Articular chondrocyte of knee joint (primary cell): ENCODE measurements around the gene PPT1. TPM values are rescaled to one million over a fixed set of nuclear protein-coding genes. Genes with fewer than 3 reads are reported as not detected.

Experiments
- total RNA-seq: library from RNA; depleted of rRNA; stranded (reverse); fragments of >200 nt; gene quantifications from 2 replicates; pipeline ENCODE4 v1.2.3, GENCODE V29; 2012

PPT1 gene
- 42.5 and 74.1 TPM in 2 replicates for total RNA-seq

DNA sequence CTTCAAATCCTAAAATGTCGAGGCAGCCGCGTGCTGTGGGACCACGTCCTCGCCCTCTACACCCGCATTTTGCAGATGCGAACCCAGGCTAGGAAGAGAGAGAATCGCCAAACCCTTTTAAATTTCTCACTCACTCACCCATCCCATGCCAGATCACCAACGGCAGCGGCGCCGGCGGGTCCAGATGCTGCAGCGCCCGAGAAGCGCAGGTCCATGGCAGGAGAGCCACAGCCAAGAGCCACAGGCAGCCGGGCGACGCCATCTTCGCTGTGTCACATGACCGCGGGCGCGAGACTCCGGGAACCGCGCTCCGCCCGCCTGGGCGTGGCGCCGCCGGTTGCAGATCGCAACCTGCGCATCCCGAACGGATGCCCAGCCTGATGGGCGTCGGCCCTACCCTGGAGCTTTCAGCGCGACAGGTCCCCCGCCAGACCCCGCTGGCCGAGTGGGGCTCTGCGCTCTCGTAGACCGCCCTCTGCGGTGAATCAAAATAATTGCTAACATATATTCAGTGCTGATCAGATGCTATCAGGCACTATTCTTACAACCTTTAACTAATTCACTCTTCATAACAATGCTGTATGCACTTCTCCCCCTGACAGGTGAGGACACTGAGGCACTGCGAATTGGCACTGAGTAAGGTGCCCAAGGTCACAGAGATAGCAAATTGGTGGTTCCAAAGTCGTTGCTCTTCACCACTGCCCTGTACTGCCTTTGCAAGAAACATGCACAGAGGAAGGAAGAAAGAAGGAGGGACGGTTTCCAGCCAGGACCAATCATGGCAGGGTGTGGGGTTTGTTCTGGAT, at the start of gene PPT1:
Gene PPT1, minus strand, starts transcription at position 276 of the 806 bp plus-strand sequence. Its CDS starts 14 bp downstream, at position 262.

DNA sequence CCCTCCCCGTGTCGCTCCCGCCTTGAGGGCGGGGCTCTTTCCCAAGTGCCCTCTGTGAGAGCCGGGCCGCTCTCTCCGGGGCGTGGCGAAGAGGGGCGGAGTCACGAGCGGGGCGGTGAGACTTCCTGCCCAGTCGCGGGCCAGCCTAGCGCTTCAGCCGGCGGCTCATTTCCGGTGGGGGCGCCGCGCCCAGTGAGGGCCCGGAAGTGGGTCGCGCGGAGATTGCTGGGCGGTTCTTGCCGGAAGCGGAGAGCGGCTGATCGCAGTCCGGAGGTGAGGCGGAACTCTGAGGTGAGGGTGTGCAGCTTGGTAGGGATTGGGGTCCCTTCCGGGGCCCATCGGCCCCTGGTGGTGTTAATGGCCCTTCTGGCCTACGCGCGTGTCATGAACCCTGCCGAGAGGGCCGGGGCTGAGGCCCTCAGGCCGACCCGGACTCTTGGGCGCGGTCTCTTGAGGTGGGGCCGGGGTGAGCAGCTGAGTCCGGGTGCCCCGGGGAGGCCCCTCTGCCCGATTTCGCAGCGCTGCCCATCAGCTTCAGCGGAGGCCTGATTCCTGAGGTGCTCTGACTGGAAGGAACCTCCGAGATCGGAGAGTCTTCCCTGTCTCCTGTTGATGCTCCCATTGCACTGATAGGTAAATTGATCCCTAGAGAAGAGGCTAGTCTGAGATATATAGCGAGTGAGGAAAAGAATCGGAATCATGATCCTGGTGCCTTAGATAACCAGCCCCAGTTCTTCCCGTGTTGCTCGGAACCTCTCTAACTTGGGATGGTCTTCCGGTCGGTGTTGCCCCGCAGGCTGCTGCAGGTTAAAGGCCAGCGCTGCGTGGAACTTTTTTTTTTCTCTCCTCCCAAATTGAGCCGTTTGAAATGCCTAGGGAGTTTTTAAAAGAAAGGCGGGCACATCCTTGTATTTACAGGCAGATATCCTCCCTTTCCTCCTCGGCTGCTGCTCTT, 56.3 kb downstream of the PPT1 start, which contains the start of gene CAP1:
Gene CAP1, plus strand, starts transcription at position 219 of the 955 bp plus-strand sequence. CDS start 18,618 bp downstream, outside the sequence.

Other genes starting within 250 kb of the PPT1 start
- 26.5 and 26.9 TPM in 2 replicates for gene TRIT1, start 213.7 kb downstream of the PPT1 start, total RNA-seq
- gene MYCL, start 195.3 kb downstream of the PPT1 start, total RNA-seq = 0.22 and 0.65 TPM in 2 replicates
- gene MFSD2A, start 142.1 kb downstream of the PPT1 start, total RNA-seq = 2.1 and 2.4 TPM in 2 replicates
- 342 and 345 TPM in 2 replicates for gene CAP1, start 56.5 kb downstream of the PPT1 start, total RNA-seq
- 37.6 and 43.0 TPM in 2 replicates for gene RLF, start 64.1 kb upstream of the PPT1 start, total RNA-seq
- not detected in 2 replicates for gene TMCO2, start 150.7 kb upstream of the PPT1 start, total RNA-seq
- gene ZMPSTE24, start 161.0 kb upstream of the PPT1 start, total RNA-seq = 108 and 137 TPM in 2 replicates
- 1.4 and 2.3 TPM in 2 replicates for gene COL9A2, start 220.0 kb upstream of the PPT1 start, total RNA-seq